ENCODE data around the gene LGALS3BP.
A peak's percentile ranks its signal among the peaks of the same experiment; 100 is the strongest.

Gene LGALS3BP

GRCh38 chr17:78999947-79000395 lies 20.2 kb upstream of the LGALS3BP start:
- no peak for DNase-seq (ENCODE audit: extremely low read depth in 1 of 2, low read depth in 1 of 2)

- no peak for DNase-seq (ENCODE audit: extremely low read depth in 1 of 2, low read depth in 1 of 2)
Measured at GRCh38 chr17:78999056-78999768, 19.5 kb upstream of the LGALS3BP start.

GRCh38 chr17:78998311-78999055 lies 18.8 kb upstream of the LGALS3BP start:
- no peak for DNase-seq (ENCODE audit: extremely low read depth in 1 of 2, low read depth in 1 of 2)

DNA sequence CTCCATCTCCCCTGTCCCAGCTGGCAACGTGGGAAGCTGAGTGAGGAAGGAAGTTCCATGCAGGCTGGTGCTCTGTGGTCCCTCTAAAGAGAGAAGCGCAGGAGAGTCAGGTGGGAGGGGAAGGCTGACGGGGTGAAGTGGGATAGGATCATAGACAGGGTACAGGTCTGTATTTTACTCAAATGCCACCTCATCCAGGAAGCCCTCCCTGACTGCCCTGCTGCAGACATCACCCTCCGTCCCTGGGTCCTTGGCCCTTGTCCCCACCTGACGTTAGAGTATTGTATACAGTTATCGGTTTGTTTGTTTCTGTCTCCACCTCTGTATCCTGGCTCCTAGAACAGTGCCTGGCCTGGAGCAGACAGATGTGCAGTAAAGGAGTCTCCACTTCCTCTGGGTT lies 18.2 kb upstream of the LGALS3BP start:
- no peak for DNase-seq (ENCODE audit: extremely low read depth in 1 of 2, low read depth in 1 of 2)

GRCh38 chr17:78997231-78997741 lies 17.6 kb upstream of the LGALS3BP start:
- no peak for DNase-seq (ENCODE audit: extremely low read depth in 1 of 2, low read depth in 1 of 2)

DNA sequence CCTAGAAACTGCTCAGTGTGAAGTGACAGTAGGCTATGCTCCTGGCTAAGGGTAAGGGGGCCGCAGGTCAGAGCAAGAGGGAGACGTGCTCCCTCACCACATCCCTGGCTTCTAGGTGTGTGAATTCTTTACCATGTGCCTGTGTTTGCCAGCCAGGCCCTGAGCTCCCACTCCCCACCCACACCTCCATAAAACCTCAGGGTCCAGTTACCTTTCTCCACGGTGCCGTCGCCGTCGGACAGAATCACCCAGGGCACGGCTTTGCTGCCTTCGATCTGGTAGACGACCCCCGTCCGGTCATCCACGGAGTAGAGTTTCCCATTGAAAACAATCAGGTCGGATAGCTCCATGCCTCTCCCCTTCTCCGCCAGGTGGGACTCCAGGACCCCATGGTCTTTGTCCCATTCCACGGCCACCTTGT lies 17.1 kb upstream of the LGALS3BP start:
- DNase-seq (ENCODE audit: extremely low read depth in 1 of 2, low read depth in 1 of 2) = no peak

DNA sequence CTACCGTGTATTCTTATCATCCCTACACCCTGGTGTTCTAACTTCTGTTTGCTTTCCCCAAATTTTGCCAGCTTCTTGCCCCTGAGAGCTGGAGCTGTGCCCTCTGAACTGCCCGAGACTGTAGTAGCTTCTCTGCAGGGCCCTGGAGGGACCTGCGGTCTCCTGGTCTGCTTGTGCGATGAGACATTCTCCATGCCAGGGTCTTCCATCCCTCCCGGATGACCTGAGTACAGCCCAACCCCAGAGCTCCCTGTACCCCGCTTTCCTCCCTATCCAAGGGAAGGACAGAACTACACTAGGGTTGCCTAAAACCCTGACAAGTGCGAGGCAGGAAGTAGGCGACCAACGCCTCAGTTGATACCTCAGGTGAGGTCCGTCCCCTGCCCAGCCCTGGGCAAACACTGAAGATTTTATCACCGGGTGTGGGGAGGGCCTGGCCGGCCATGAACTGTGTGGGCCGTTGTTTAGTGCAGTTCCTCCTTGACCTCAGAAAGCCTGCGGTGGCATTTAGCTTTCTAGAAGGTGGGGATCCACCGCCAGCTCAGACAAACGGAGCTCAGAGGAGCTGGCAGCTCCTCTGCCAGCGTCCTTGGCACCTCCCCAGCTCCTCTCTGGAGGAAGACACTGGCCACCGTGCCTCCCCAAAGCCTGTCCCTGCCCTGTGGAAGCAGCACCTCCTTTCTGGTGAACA lies 16.2 kb upstream of the LGALS3BP start:
- no peak for DNase-seq (ENCODE audit: extremely low read depth in 1 of 2, low read depth in 1 of 2)

DNA sequence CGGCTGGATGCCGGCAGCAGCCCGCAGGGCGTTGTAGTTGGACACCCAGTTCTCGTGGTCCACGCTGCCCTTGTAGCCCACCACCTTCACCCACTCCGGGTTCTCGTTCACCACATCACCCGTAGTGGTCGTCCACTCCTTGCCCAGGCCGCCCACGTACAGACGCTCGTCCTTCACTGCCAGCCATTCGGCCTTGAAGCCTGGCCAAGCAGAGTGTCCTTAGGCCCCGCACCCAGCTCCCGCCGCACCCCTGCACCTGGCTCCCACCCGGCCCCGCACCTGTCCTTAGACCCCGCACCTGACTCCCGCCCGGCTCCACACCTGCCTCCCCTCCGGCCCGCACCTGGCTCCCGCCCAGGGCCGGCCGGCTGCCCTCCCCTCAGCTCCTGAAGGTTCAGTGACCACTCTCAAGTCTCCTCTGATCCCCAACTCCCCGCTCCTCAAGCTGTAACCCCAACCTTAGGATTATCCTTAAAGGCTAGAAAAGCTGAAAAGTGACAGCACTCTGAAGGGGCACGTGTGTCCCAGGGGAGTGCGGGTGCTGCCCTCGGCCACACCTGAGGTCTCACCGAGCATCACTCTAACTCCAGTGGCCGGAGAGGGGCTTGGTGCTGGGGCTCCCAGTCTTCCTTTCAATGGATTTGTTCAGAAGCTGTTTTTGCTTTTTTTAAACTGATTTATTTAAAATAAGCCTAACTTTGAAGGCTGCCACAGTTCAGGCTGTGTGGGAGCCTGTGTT lies 15.5 kb upstream of the LGALS3BP start:
- no peak for DNase-seq (ENCODE audit: extremely low read depth in 1 of 2, low read depth in 1 of 2)

DNA sequence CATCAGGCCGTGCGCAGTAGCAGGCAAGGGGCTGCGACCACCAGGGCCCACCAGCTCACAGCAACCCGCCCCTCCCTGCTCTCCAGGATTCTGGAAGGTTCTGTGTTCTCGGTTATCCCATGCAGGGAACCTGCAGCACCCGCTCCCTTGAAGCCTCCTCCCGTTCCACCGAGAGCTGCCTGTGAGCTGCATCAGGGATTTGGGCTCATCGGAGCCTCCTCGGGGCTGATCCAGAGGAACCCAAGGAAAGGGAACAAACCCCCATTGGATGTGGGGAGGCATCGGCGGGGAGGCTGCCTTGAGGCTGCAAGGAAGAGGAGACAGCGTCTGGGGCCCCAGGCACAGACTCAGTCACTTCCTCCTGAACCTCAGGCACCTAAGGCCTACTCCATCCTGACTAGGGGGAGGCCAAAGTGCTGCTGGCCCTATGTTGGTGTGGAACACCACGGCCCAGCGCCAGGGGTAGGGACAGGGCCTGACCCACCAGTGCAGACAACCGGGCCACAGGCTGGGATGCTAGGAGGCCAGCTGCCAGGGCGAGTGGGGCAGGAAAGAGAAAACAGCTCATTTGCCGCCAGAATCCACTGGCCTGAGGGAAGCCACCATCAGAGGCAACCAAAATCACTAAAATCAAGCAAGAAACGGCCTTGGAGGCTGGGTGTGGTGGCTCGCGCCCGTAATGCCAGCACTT lies 14.4 kb upstream of the LGALS3BP start:
- DNase-seq (ENCODE audit: extremely low read depth in 1 of 2, low read depth in 1 of 2) = no peak

DNA sequence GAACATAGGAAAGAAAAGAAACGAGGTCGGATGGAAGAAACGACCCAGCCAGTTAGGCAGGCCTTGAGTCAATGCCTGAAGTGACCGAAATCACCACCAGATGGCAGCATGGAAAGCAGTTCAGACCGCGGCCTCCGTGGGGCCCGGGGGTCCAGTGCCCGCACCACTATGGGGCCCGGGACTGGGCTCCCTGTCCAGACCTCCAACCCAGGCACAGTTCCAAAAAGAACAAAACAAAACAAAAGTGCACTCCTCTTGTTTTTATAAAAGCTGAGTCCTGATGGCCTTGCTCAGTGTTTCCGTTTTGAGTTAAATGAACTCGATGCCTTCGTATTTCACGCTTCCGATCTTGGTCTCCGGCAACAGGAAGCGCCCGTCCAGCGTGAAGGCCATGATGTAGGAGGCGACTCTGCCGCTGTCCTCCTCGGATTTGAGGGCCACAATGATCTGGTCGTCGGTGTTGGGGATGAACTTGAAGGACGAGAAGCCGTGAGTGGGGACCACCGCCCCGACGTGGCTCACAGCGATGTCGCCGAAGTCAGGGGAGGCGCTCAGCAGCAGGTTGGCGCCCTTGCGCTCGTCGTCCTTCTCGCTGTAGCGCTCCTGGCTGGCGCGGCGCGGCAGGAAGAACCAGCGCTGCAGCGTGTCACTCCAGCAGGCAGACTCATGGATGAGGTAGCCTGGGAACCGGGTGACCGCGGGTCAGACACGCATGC lies 13.7 kb upstream of the LGALS3BP start:
- DNase-seq (ENCODE audit: extremely low read depth in 1 of 2, low read depth in 1 of 2) = peak in 1 of 2 donors; percentile 20

- DNase-seq (ENCODE audit: extremely low read depth in 1 of 2, low read depth in 1 of 2) = no peak
Measured at GRCh38 chr17:78992542-78993212, 13.0 kb upstream of the LGALS3BP start.

GRCh38 chr17:78991906-78992532 lies 12.3 kb upstream of the LGALS3BP start:
- no peak for DNase-seq (ENCODE audit: extremely low read depth in 1 of 2, low read depth in 1 of 2)

DNA sequence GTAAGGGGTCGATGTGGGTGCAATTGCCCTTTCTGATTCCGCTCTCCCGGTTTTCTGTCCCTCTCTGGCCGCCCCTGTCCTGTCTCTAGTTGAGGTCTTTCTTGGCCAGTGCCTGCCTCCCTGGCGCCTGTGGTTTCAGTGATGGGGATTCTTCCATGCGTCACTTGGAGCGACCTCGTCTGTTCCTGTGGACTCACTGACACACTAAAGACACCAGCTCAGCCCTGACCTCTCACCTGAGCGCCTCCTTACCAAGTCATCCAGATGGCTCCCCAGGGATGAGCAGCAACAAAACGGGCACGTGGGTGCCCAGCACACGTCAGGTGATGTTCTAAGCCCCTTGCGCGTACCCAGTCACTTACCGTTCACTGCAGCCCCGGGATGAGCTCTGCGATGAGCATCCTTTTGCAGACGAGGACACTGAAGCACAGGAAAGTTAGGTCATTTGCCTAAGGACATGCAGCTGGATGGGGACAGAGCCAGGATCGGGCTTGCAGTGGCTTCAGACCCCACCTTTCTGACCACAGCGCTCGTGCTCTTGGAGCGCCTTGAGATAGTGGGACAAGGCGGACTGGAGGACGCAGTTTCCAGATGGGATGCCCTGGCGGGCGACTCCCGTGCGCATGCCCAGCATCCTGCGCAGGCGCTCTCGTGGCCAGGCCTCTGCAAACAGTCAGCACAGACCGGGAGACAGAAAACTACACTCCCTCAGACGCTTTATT lies 11.5 kb upstream of the LGALS3BP start:
- no peak for DNase-seq (ENCODE audit: extremely low read depth in 1 of 2, low read depth in 1 of 2)

GRCh38 chr17:78990349-78991016 lies 10.8 kb upstream of the LGALS3BP start:
- no peak for DNase-seq (ENCODE audit: extremely low read depth in 1 of 2, low read depth in 1 of 2)

- no peak for DNase-seq (ENCODE audit: extremely low read depth in 1 of 2, low read depth in 1 of 2)
Measured at GRCh38 chr17:78988152-78988551, 8.4 kb upstream of the LGALS3BP start.

GRCh38 chr17:78986649-78987328 lies 7.1 kb upstream of the LGALS3BP start:
- no peak for DNase-seq (ENCODE audit: extremely low read depth in 1 of 2, low read depth in 1 of 2)

Data from stimulated activated CD8-positive, alpha-beta memory T cell treated with anti-CD3 and anti-CD28 coated beads, Interleukin-7, amount 100 ng/mL, for 48 hours (primary cell).